Activated CD8-positive, alpha-beta memory T cell treated with anti-CD3 and anti-CD28 coated beads, Interleukin-2, amount 50 U/mL, for 1 hour (primary cell): ENCODE data around the gene GCSAML.
"Not testable (repeated sequence)": the region's sequence is repeated elsewhere in the genome, so short reads cannot be mapped to it uniquely, and the experiment has no call there.

Source experiments
- DNase-seq: peaks from one replicate; pipeline ENCODE4 v3.0.0-alpha.2; 2020; ENCODE audit errors: extremely low read depth

GCSAML gene

DNA sequence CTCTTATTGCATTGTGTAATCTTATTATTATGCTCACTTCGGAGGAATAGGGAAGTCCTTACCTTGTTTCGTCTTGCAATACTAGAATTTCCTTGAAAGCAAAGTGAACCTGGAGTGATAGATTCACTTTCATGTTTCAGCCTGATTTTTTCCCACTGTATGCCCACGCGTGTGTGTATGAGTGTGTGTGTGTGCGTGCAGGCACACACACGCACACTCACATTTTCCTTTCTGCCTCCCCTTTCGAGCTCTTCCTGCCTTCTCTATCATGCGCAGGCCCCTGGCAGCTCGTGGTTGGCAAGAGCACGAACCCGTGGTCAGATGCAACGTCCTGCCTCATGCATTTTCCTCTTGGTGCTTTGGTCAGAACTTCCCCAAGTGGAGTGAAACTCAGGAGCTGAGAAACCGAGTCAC lies at the start of gene GCSAML:
TSS of gene GCSAML (plus strand) at position 366 of the 414 bp plus-strand sequence. CDS start 58 bp downstream, outside the sequence.
- no peak for DNase-seq

DNA sequence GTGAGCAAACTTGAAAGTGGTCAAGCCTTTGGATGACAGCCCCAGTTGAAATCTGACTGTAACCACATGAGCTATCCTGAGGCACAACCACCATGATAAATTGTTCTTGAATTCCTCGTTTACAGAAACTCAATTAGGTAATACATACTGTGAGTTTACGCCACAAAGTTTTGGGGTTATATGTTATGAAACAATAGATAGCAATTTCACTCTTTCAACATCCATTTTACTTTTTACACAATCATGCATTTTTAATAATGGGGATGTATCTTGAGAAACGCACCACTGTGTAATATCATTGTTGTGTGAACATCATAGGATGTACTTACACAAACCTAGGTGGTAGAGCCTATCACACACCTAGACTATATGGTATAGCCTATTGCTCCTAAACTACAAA lies 48.1 kb upstream of the GCSAML start:
- DNase-seq: no peak

DNA sequence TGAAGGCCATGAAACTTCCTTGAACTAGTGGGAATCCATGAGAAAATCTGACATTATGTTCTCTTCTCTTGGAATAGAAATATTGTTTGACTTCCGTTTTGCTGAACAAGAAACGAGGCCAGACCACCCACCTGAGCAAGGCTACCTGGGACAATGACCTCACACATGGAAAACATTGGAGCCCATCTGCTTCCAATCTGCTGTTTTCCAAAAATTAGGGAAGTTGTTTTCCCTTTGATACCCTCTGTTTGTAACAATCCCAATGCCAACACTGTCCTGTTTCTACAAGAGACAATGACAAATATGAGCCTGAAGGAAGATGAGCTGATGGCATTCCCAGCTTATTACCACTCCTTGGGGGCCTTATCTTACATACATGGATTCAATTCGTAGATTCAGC lies 42.1 kb upstream of the GCSAML start:
- DNase-seq: no peak

DNA sequence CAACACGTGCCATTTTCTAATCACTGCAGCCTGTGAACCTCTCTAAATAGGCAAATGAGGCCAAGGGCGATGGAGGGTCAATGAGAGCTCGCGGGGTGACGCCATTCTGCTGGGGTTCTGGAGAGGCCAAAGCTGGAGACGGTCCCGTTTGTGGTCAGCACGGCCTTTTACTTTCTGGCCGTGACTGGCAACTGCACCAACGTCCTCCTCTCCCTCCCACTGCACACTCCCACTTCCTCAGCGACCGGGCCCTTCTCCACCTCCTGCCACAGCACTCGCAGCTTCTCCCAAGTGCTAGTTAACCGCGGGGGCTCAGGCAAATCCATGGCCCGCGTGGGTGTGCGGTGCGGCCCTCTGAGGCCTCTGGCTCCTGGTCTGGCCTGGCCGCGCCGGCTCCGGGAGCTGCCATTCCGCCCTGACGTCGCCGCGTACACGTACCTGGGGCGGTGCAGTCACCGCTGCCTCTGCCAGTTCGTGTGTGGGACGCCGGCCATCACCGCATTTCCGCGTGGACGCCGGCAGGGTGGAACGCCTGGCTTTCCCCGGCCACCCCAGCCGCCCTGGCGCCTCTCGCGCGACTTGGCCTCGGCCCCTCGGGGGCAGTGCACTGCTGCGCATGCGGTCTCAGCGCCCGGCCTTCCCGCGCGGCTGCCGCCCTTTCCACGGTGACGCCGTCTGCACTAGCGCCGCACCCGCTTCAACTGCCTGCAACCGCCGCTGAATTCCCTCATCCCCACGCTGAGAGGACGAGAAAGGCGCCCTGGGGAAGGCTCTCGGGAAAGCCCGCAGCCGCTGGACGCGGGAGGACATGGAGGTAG lies 30.9 kb upstream of the GCSAML start:
- no peak for DNase-seq

GRCh38 chr1:247518613-247518891 lies 30.4 kb upstream of the GCSAML start:
- no peak for DNase-seq

GRCh38 chr1:247521886-247522285 lies 27.0 kb upstream of the GCSAML start:
- DNase-seq: not testable (repeated sequence)

- no peak for DNase-seq
Observed at GRCh38 chr1:247528812-247529474, 20.0 kb upstream of the GCSAML start.

DNA sequence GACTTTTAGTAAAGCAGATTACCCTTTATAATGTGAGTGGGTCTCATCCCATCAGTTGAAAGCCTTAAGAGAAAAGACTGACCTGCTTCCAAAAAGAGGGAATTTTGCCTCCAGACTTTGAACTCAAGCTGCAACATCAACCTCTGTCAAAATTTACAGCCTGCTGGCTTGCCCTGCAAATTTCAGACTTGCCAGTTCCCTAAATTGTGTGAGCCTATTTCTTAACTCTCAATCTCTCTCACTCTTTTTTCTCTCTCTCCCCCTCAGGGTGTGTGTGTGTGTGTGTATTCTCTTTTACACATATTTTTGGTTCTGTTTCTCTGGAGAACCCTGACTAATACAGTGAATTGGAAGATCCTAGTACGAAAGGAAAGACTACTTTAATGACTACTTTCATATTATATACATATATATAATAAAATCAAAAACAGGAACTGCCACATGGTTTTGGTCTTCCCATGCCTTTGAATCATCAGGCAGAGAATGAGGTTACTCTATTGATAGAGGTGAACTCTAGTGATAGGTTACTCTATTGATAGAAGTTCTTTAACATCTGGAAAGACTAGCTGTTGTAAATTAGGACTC lies 19.1 kb upstream of the GCSAML start:
- DNase-seq: no peak

DNA sequence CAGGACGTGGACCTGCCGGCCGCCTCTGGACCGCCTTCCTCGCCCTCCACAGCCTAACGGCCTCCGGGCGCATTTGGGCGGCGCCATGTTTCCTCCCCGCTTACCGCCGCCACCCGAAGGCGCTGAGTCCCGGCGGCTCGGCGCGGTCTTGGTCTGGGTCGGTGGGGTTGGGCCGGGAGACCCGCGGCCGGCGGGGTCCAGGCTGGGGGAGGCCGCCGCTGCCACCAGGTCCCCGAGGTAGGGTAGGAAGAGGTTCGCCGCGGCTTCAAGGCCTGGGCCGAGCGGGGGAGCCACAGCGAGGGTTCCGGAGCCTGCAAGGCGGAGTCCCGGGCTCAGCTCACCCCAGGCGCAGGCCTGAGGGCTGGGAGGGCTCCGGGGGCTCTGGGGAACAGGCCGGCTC lies 18.1 kb upstream of the GCSAML start:
- no peak for DNase-seq

DNA sequence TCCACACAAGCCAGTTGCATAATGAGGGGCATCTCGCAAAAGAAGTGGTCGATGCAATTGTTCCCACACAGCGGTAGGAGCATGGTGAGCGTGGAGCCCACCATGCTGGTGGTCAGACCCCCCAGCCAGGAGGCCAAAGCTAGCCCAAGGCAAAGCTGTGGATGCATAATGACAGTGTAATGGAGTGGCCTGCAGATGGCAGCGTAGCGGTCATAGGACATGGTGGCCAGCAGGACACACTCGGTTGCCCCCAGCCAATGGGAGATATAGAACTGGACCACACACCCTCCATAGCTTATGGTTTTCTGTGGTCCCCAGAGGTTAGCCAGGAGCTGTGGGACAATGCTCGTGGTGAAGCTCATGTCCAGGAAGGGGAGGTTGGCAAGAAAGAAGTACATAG lies 17.0 kb upstream of the GCSAML start:
- no peak for DNase-seq

DNA sequence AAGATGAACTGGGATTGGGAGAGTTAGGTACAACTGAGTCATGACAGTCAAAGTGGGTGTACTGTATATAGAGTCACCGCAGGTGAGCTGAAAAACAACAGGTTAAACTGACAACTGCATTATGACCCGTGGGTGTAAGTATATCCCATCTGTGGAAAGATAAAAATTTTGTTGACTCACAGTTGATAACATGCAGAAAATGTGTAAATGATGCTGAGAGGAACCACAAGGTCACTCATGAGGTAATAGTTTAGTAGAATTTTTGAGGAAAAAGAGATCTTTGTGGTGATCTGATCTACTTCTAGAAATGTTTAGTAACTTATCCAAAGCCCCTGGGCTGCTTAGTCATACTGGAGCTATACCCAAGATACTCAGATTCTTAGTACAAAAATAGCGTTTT lies 13.5 kb upstream of the GCSAML start:
- DNase-seq: no peak

DNA sequence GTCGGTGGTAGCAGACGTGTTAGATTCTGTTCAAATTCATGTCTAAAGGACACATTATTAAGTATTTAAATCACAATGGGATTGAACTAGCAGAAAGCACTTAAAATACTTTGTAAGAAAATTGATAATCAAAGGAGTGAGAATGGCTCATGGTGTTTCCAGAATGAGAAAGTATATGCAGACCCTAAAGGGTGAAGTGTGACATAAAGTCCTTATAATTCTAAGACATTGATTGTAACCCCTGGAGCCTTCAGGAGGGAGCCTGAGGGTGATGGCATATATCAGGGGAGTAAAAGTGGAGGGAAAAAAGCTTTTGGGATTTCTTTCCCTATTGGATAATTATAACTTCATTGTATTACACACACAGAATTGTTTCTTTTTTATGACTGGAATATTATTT lies 12.6 kb upstream of the GCSAML start, which contains the start of gene OR2C3:
TSS of gene OR2C3 (minus strand) at position 101 of the 400 bp plus-strand sequence. CDS start 3,929 bp downstream, outside the sequence.
- DNase-seq: no peak

DNA sequence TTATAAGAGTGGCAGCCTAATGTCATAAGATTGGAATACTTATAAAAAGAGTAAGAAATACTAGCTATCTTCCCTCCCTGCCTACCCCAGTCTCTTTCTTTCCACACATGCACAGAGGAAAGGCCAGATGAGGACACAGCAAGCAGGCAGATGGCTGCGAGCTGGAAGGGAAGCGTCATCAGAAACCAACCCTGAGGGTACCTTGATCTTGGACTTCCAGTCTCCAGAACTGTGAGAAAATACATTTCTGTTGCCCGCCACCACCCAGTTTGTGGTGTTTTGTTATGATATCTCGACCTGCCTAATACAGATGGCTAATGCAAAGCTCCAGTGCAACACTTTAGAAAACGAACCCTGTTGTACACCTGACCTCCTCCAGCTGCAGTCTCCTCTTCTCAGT lies 10.4 kb upstream of the GCSAML start:
- DNase-seq: no peak

DNA sequence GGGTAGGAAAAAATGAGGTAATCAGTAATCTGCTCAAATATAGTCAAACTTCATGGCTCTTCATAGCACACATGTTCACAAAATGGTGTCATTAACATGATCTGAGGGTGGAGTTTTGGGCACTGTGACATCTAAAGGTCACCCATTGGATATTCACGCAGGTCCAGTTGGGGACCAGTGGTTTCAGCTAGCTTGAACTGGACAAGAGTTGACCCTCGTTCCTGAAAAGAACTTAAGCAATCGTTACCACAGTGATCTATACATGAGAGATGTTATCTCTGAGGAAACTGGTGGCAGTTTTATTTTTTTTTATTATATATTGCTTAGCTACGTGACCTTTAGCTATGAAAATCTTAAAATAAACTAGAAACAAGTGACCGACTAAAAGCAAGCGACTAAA lies 9.7 kb upstream of the GCSAML start:
- DNase-seq: no peak

DNA sequence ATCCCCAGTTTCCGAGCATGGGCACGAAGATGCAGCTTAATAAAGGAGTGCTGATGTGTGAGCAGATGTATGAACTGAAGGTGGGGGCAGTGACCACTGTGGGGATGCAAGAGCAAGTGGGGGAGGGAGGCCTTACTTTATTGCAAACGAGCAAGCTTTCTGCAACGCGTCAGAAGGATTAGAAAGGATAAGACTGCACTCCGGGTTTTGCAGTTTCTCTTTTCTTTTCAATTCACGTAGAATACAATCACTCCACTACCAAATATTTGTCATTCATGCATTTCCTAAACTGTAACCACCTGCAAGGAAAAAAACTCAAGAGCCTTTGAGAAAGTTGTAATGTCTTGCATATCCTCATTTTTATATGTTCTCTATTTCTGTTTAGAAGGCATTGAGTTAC lies 8.4 kb upstream of the GCSAML start:
- no peak for DNase-seq

DNA sequence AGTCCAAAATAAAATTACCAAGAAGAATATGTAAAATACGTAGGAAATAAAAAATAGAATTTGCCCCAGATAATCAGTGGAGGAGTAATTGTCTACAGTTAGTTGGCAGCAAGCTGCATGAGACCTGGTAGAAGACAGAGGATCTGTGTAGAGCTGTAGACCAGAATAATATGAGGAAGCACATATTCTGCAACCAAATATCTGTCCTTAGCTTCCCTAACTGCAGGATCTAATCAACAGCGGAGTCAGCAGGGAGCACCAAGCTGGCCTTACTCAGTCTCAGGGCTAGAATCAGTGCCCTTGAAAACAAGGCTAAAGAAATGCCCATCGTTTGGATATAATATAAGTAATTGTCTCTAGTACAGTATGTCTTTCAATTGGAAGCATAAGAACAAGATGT lies 6.1 kb upstream of the GCSAML start:
- DNase-seq: no peak

- DNase-seq: no peak
Observed at GRCh38 chr1:247548092-247548491, 842 bp upstream of the GCSAML start.

DNA sequence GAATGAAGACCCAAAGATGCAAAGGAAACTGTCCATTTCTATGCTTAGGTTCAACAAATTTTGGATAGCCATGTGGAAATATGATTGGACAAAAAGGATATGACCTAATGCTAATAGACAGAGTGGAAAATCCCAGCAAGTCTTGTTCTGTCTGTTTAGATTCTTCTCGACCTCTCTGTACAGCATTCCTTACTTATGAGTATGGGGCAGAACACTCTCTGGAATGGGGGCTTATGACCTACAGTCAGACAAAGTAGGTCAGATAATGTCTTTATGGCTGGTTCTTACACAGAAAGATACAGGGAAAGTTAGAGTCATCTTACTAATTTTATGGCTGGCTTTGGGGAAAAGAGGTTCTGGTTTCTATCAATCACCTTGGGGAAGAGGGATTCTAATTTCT lies 2.8 kb downstream of the GCSAML start:
- no peak for DNase-seq

DNA sequence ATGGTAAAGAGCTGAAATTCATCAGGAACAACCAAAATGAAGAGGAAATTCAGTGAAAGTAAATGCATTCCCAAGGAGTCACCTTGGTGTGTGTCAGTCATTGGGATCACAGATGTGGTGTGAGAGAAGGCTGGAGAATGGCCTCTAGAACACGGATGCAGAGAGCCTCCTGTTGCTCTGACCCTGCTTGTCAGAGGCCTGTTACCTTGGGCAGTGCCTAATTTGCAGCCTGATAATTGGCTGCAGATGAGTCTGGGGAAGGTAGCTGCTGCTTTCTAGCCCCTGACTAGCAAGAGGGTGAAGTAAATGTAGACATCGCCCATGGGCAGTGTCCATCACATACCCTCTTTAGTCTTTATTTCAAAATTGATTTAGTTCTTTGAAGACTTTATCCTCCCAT lies 3.3 kb downstream of the GCSAML start:
- DNase-seq: no peak

GRCh38 chr1:247557926-247558674 lies 9.2 kb downstream of the GCSAML start:
- DNase-seq: no peak

DNA sequence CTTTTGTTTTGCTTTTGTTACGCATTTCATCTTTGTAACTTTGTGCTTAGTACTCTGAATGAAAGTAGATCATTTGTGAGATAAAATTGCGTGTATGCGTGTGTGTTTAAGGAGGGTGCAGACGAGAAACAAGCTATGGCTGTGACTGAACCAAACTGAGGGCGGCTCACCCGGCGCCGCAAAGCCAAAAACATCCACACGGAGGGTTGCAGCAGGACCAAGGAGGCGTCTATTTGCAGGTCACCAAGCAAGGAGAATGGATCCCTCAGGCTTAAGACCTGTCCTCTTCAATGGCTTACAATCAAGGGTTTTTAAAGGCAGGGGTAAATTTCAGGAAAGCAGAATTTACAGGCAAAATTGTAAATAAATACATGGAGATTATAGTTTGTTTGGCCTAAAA lies 12.8 kb downstream of the GCSAML start:
- no peak for DNase-seq

DNA sequence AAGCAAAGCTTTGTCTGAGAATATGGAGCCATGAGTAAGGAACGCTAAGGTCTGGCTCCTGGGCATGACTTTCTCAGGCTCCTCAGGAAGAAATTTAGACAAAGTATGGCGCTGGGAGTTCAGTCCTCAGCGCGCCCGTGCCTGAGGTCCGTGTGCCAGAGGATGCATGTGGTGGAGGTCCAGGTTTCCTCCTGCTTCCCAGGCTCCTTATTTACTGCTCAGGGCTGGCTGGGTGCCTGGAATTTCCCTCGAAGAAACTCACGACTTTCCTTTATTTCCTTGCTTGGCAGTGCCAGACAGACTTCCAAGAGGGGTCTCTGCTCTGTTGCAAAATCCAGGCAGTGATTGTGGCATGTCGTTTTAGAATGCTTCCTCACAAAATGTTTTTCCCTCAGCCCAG lies 13.3 kb downstream of the GCSAML start:
- no peak for DNase-seq
